ENCODE data around the gene MYL3. TPM values are rescaled to one million over a fixed set of nuclear protein-coding genes. Genes with fewer than 3 reads are reported as not detected.
A peak's percentile ranks its signal among the peaks of the same experiment; 100 is the strongest.
"Not testable (repeated sequence)": the region's sequence is repeated elsewhere in the genome, so short reads cannot be mapped to it uniquely, and the experiment has no call there.

The MYL3 gene
- total and polyA plus RNA-seq, 9 donors = 107 to 640 (median 269) TPM

GRCh38 chr3:46831841-46832240 lies 31.4 kb downstream of the MYL3 start:
- Histone ChIP-seq H3K27me3 (ENCODE audit: control insufficient read depth, insufficient read depth, low read length) (no peaks in the 10 kb centered on the region), H3K4me3 (ENCODE audit: low read length) (no peak overlapping the region), H3K27ac (ENCODE audit: low read length) (no peak overlapping the region), H3K9me3 (replicated peaks; ENCODE audit: control insufficient read depth, low read depth, low read length) (no peaks in the 10 kb centered on the region), H3K36me3 (ENCODE audit: control insufficient read depth, insufficient read depth, low read length) (no peaks in the 10 kb centered on the region), H3K4me1 (ENCODE audit: control insufficient read depth, insufficient read depth, low read length) (no peaks in the 10 kb centered on the region)
- WGBS (ENCODE audit: insufficient coverage) = 20% methylated on average over 1 of the region's 1 CpG
- no peak for DNase-seq

- H3K4me3 ChIP-seq (ENCODE audit: low read length) = no peak overlapping the region
- no peak for DNase-seq
- no peak overlapping the region for H3K27ac ChIP-seq (ENCODE audit: low read length)
- no peaks in the 10 kb centered on the region for H3K4me1 ChIP-seq (ENCODE audit: control insufficient read depth, insufficient read depth, low read length)
- H3K27me3 ChIP-seq (ENCODE audit: control insufficient read depth, insufficient read depth, low read length) = no peaks in the 10 kb centered on the region
- no CpG with 5 or more reads among the region's 3 CpGs for WGBS (ENCODE audit: insufficient coverage)
- no peaks in the 10 kb centered on the region for H3K36me3 ChIP-seq (ENCODE audit: control insufficient read depth, insufficient read depth, low read length)
- no peaks in the 10 kb centered on the region for H3K9me3 ChIP-seq (replicated peaks; ENCODE audit: control insufficient read depth, low read depth, low read length)
These were observed 31.9 kb downstream of the MYL3 start for GRCh38 chr3:46831316-46831715.

GRCh38 chr3:46830801-46831200 lies 32.4 kb downstream of the MYL3 start:
- DNase-seq = no peak
- Histone ChIP-seq H3K27me3 (ENCODE audit: control insufficient read depth, insufficient read depth, low read length) (no peaks in the 10 kb centered on the region), H3K36me3 (ENCODE audit: control insufficient read depth, insufficient read depth, low read length) (no peaks in the 10 kb centered on the region), H3K4me1 (ENCODE audit: control insufficient read depth, insufficient read depth, low read length) (no peaks in the 10 kb centered on the region), H3K9me3 (replicated peaks; ENCODE audit: control insufficient read depth, low read depth, low read length) (no peaks in the 10 kb centered on the region), H3K4me3 (ENCODE audit: low read length) (no peak overlapping the region), H3K27ac (ENCODE audit: low read length) (no peak overlapping the region)
- 88% methylated on average over 1 of the region's 2 CpGs for WGBS (ENCODE audit: insufficient coverage)

- WGBS (ENCODE audit: insufficient coverage) = 65% methylated on average over 3 of the region's 4 CpGs
- no peak for DNase-seq
- Histone ChIP-seq H3K27me3 (ENCODE audit: control insufficient read depth, insufficient read depth, low read length) (no peaks in the 10 kb centered on the region), H3K27ac (ENCODE audit: low read length) (no peak overlapping the region), H3K4me1 (ENCODE audit: control insufficient read depth, insufficient read depth, low read length) (no peaks in the 10 kb centered on the region), H3K4me3 (ENCODE audit: low read length) (no peak overlapping the region), H3K9me3 (replicated peaks; ENCODE audit: control insufficient read depth, low read depth, low read length) (no peaks in the 10 kb centered on the region), H3K36me3 (ENCODE audit: control insufficient read depth, insufficient read depth, low read length) (no peaks in the 10 kb centered on the region)
These were observed 33.5 kb downstream of the MYL3 start for GRCh38 chr3:46829699-46830208.

- H3K27ac ChIP-seq (ENCODE audit: low read length) = no peak overlapping the region
- H3K27me3 ChIP-seq (ENCODE audit: control insufficient read depth, insufficient read depth, low read length) = no peaks in the 10 kb centered on the region
- DNase-seq = no peak
- no peaks in the 10 kb centered on the region for H3K36me3 ChIP-seq (ENCODE audit: control insufficient read depth, insufficient read depth, low read length)
- peaks cover 4% of the 10 kb centered on the region for H3K9me3 ChIP-seq (replicated peaks; ENCODE audit: control insufficient read depth, low read depth, low read length)
- no CpG with 5 or more reads among the region's 2 CpGs for WGBS (ENCODE audit: insufficient coverage)
- H3K4me1 ChIP-seq (ENCODE audit: control insufficient read depth, insufficient read depth, low read length) = no peaks in the 10 kb centered on the region
- no peak overlapping the region for H3K4me3 ChIP-seq (ENCODE audit: low read length)
These were observed 37.8 kb downstream of the MYL3 start for GRCh38 chr3:46825450-46825849.

GRCh38 chr3:46824211-46824970 lies 38.9 kb downstream of the MYL3 start:
- WGBS (ENCODE audit: insufficient coverage) = no CpG with 5 or more reads among the region's 2 CpGs

GRCh38 chr3:46823314-46823713 lies 39.9 kb downstream of the MYL3 start:
- H3K4me3 ChIP-seq (ENCODE audit: low read length); H3K4me1 ChIP-seq (ENCODE audit: control insufficient read depth, insufficient read depth, low read length); H3K36me3 ChIP-seq (ENCODE audit: control insufficient read depth, insufficient read depth, low read length); H3K27me3 ChIP-seq (ENCODE audit: control insufficient read depth, insufficient read depth, low read length); H3K9me3 ChIP-seq (replicated peaks; ENCODE audit: control insufficient read depth, low read depth, low read length); DNase-seq; H3K27ac ChIP-seq (ENCODE audit: low read length): not testable (repeated sequence)

More at GRCh38 chr3:46824211-46824970, 38.9 kb downstream of the MYL3 start:
- no peak overlapping the region for H3K4me3 ChIP-seq (ENCODE audit: low read length)
- DNase-seq = no peak
- H3K27me3 ChIP-seq (ENCODE audit: control insufficient read depth, insufficient read depth, low read length) = no peaks in the 10 kb centered on the region
- H3K27ac ChIP-seq (ENCODE audit: low read length) = no peak overlapping the region
- H3K9me3 ChIP-seq (replicated peaks; ENCODE audit: control insufficient read depth, low read depth, low read length) = peaks cover 4% of the 10 kb centered on the region
- H3K4me1 ChIP-seq (ENCODE audit: control insufficient read depth, insufficient read depth, low read length) = no peaks in the 10 kb centered on the region
- H3K36me3 ChIP-seq (ENCODE audit: control insufficient read depth, insufficient read depth, low read length) = no peaks in the 10 kb centered on the region

GRCh38 chr3:46821553-46821952 lies 41.7 kb downstream of the MYL3 start:
- DNase-seq = no peak
- no peaks in the 10 kb centered on the region for H3K4me1 ChIP-seq (ENCODE audit: control insufficient read depth, insufficient read depth, low read length)
- no peak overlapping the region for H3K27ac ChIP-seq (ENCODE audit: low read length)
- H3K27me3 ChIP-seq (ENCODE audit: control insufficient read depth, insufficient read depth, low read length) = peaks cover 2% of the 10 kb centered on the region
- no peaks in the 10 kb centered on the region for H3K36me3 ChIP-seq (ENCODE audit: control insufficient read depth, insufficient read depth, low read length)
- no CpG with 5 or more reads among the region's 1 CpG for WGBS (ENCODE audit: insufficient coverage)
- H3K4me3 ChIP-seq (ENCODE audit: low read length) = no peak overlapping the region
- peaks cover 4% of the 10 kb centered on the region for H3K9me3 ChIP-seq (replicated peaks; ENCODE audit: control insufficient read depth, low read depth, low read length)

- H3K36me3 ChIP-seq (ENCODE audit: control insufficient read depth, insufficient read depth, low read length) = no peaks in the 10 kb centered on the region
- no peak for DNase-seq
These were observed 42.4 kb downstream of the MYL3 start for GRCh38 chr3:46820852-46821251.

GRCh38 chr3:46812237-46812791 lies 50.9 kb downstream of the MYL3 start:
- H3K36me3 ChIP-seq (ENCODE audit: control insufficient read depth, insufficient read depth, low read length) = no peaks in the 10 kb centered on the region

More at GRCh38 chr3:46820852-46821251, 42.4 kb downstream of the MYL3 start:
- no peaks in the 10 kb centered on the region for H3K4me1 ChIP-seq (ENCODE audit: control insufficient read depth, insufficient read depth, low read length)
- H3K27ac ChIP-seq (ENCODE audit: low read length) = no peak overlapping the region
- no peak overlapping the region for H3K4me3 ChIP-seq (ENCODE audit: low read length)
- H3K9me3 ChIP-seq (replicated peaks; ENCODE audit: control insufficient read depth, low read depth, low read length) = peaks cover 4% of the 10 kb centered on the region
- peaks cover 2% of the 10 kb centered on the region for H3K27me3 ChIP-seq (ENCODE audit: control insufficient read depth, insufficient read depth, low read length)

More at GRCh38 chr3:46812237-46812791, 50.9 kb downstream of the MYL3 start:
- H3K4me1 ChIP-seq (ENCODE audit: control insufficient read depth, insufficient read depth, low read length) = peaks cover 6% of the 10 kb centered on the region
- no peaks in the 10 kb centered on the region for H3K9me3 ChIP-seq (replicated peaks; ENCODE audit: control insufficient read depth, low read depth, low read length)
- under 1% methylated on average over 46 of the region's 46 CpGs for WGBS (ENCODE audit: insufficient coverage)
- H3K4me3 ChIP-seq (ENCODE audit: low read length) = peak overlapping the region; percentile 29
- H3K27me3 ChIP-seq (ENCODE audit: control insufficient read depth, insufficient read depth, low read length) = peaks cover 17% of the 10 kb centered on the region
- H3K27ac ChIP-seq (ENCODE audit: low read length) = no peak overlapping the region
- peak; percentile 69 for DNase-seq

Data from muscle of leg (tissue), 11 donors.